GM23338 (cell line): ENCODE results near the gene TRIM44. TPM values are rescaled to one million over a fixed set of nuclear protein-coding genes. Genes with fewer than 3 reads are reported as not detected.

Experiments
- ATAC-seq: fragments of 200-7000 bp; cut with Tn5 transposase; 3 replicates; pipeline ENCODE4 v1.9.1; 2020
- DNase-seq: peaks from one replicate; pipeline ENCODE4 v3.0.0-alpha.2; 2015; ENCODE audit warnings: low spot score
- H2AFZ ChIP-seq: fragments of 200-600 bp; sonication (generic); 2 replicates; pipeline ENCODE4 v1.8.0; 2016; ENCODE audit warnings: antibody characterized with exemption, mild to moderate bottlenecking, moderate library complexity
- H3F3A ChIP-seq: fragments of 200-600 bp; sonication (generic); replicated peaks from 2 replicates; pipeline ENCODE4 v1.8.0; 2017; ENCODE audit warnings: antibody characterized with exemption, mixed run types, low read depth
- H3K27ac ChIP-seq: fragments of 200-600 bp; sonication (generic); 2 replicates; pipeline ENCODE4 v1.6.1; 2016; ENCODE audit warnings: low read depth
- H3K27me3 ChIP-seq: fragments of 200-600 bp; sonication (generic); 2 replicates; pipeline ENCODE4 v1.8.0; 2016; ENCODE audit warnings: mild to moderate bottlenecking, mixed run types, moderate library complexity; ENCODE audit not compliant: insufficient read depth
- H3K36me3 ChIP-seq: fragments of 200-600 bp; sonication (generic); 2 replicates; pipeline ENCODE4 v1.8.0; 2016; ENCODE audit warnings: mild to moderate bottlenecking; ENCODE audit not compliant: insufficient read depth
- H3K4me1 ChIP-seq: fragments of 200-600 bp; sonication (generic); 2 replicates; pipeline ENCODE4 v1.8.0; 2016; ENCODE audit warnings: mild to moderate bottlenecking, moderate library complexity; ENCODE audit not compliant: insufficient read depth
- H3K4me2 ChIP-seq: fragments of 200-600 bp; sonication (generic); 2 replicates; pipeline ENCODE4 v1.7.1; 2017; ENCODE audit warnings: mixed run types
- H3K4me3 ChIP-seq: fragments of 200-600 bp; sonication (generic); 2 replicates; pipeline ENCODE4 v1.6.1; 2016; ENCODE audit warnings: mixed run types
- H3K79me2 ChIP-seq: fragments of 200-600 bp; sonication (generic); replicated peaks from 2 replicates; pipeline ENCODE4 v1.8.0; 2017; ENCODE audit warnings: mild to moderate bottlenecking; ENCODE audit not compliant: insufficient read depth
- H3K9me2 ChIP-seq: fragments of 200-600 bp; sonication (generic); 2 replicates; pipeline ENCODE4 v1.8.0; 2017; ENCODE audit not compliant: insufficient read depth
- H4K20me1 ChIP-seq: fragments of 200-600 bp; sonication (generic); replicated peaks from 2 replicates; pipeline ENCODE4 v1.8.0; 2017; ENCODE audit warnings: mild to moderate bottlenecking; ENCODE audit not compliant: insufficient read depth
- H3K27ac Mint-ChIP-seq: 2 replicates; pipeline ENCODE4 v1.8.0; 2020; ENCODE audit warnings: inconsistent platforms, mild to moderate bottlenecking, moderate library complexity, mixed read lengths
- H3K27me3 Mint-ChIP-seq: 3 replicates; pipeline ENCODE4 v1.8.0; 2022; ENCODE audit warnings: low read depth, mild to moderate bottlenecking, moderate library complexity, mixed read lengths, inconsistent platforms; ENCODE audit not compliant: insufficient read depth, poor library complexity
- H3K36me3 Mint-ChIP-seq: 3 replicates; pipeline ENCODE4 v1.8.0; 2021; ENCODE audit warnings: low read depth, mild to moderate bottlenecking, inconsistent platforms, moderate library complexity, mixed read lengths
- H3K4me1 Mint-ChIP-seq: 3 replicates; pipeline ENCODE4 v1.8.0; 2020; ENCODE audit warnings: mild to moderate bottlenecking, inconsistent platforms, mixed read lengths
- H3K4me3 Mint-ChIP-seq: 3 replicates; pipeline ENCODE4 v1.8.0; 2021; ENCODE audit warnings: moderate library complexity, mild to moderate bottlenecking, inconsistent platforms, mixed read lengths
- H3K9me3 Mint-ChIP-seq: 3 replicates; pipeline ENCODE4 v1.8.0; 2020; ENCODE audit warnings: moderate library complexity, mild to moderate bottlenecking, inconsistent platforms, mixed read lengths
- CREB1 ChIP-seq: fragments of 250-450 bp; sonication (Bioruptor Pico); IDR thresholded peaks from 2 replicates; pipeline ENCODE4 v1.5.0; 2020; ENCODE audit warnings: low read depth, mild to moderate bottlenecking, moderate library complexity
- CTCF ChIP-seq, 2 experiments: fragments of 200-600 bp in 1 of 2; sonication (generic) in 1 of 2; conservative IDR thresholded peaks; 2 replicates each; pipeline versions ENCODE4 v1.5.1 to v1.6.1; 2016 to 2017; ENCODE audit warnings: antibody characterized with exemption in 2 of 2, low read depth in 2 of 2, mild to moderate bottlenecking in 2 of 2, moderate library complexity in 1 of 2
- ETS1 ChIP-seq: IDR thresholded peaks from 2 replicates; pipeline ENCODE4 v1.6.1; 2016; ENCODE audit warnings: antibody characterized with exemption
- EZH2 ChIP-seq: fragments of 200-600 bp; sonication (generic); IDR thresholded peaks from one replicate; pipeline ENCODE4 v1.8.0; 2017; ENCODE audit warnings: antibody characterized with exemption, mild to moderate bottlenecking, low read depth; ENCODE audit not compliant: unreplicated experiment
- EZH2phosphoT487 ChIP-seq: fragments of 200-600 bp; sonication (generic); IDR thresholded peaks from one replicate; pipeline ENCODE4 v1.8.1; 2018; ENCODE audit warnings: antibody characterized with exemption; ENCODE audit not compliant: unreplicated experiment
- JUNB ChIP-seq: IDR thresholded peaks from one replicate; pipeline ENCODE4 v1.6.1; 2016; ENCODE audit warnings: antibody characterized with exemption; ENCODE audit not compliant: unreplicated experiment
- NANOG ChIP-seq: IDR thresholded peaks from 2 replicates; pipeline ENCODE4 v1.6.1; 2016; ENCODE audit warnings: antibody characterized with exemption, borderline replicate concordance
- POLR2AphosphoS5 ChIP-seq: IDR thresholded peaks from 2 replicates; pipeline ENCODE4 v1.6.1; 2016; ENCODE audit warnings: antibody characterized with exemption, low read depth
- REST ChIP-seq: IDR thresholded peaks from one replicate; pipeline ENCODE4 v1.6.1; 2018; ENCODE audit warnings: antibody characterized with exemption; ENCODE audit not compliant: unreplicated experiment
- STAT1 ChIP-seq: IDR thresholded peaks from one replicate; pipeline ENCODE4 v1.6.1; 2016; ENCODE audit warnings: antibody characterized with exemption; ENCODE audit not compliant: unreplicated experiment
- ZNF114 ChIP-seq: fragments of 250-450 bp; sonication (Bioruptor Pico); IDR thresholded peaks from 2 replicates; pipeline ENCODE4 v1.5.0; 2020; ENCODE audit warnings: mild to moderate bottlenecking, moderate library complexity
- ZNF331 ChIP-seq: fragments of 250-450 bp; sonication (Bioruptor Pico); IDR thresholded peaks from 2 replicates; pipeline ENCODE4 v1.5.0; 2020; ENCODE audit warnings: low read depth, mild to moderate bottlenecking, moderate library complexity
- ZNF462 ChIP-seq: fragments of 250-450 bp; sonication (Bioruptor Pico); IDR thresholded peaks from 2 replicates; pipeline ENCODE4 v1.5.0; 2020; ENCODE audit warnings: mild to moderate bottlenecking, moderate library complexity
- polyA plus RNA-seq: library from polyadenylated mRNA; unstranded; fragments of >200 nt; fragmentation: Nextera tagmentation; extraction: Ambion mirVana; gene quantifications from 2 replicates; pipeline ENCODE4 v1.2.1, GENCODE V29; 2016
- total RNA-seq: library from RNA; depleted of rRNA; stranded (reverse); fragments of >200 nt; shearing (Covaris generic); gene quantifications from 2 replicates; pipeline ENCODE4 v1.2.3, GENCODE V29; 2014

The TRIM44 gene
- total and polyA plus RNA-seq, 2 experiments from 2014 or later, result 10.3 to 10.4 TPM

GRCh38 chr11:35791088-35791958 lies 128.7 kb downstream of the TRIM44 start:
- Histone ChIP-seq H3K4me3 (no peak overlapping the region), H3K79me2 (no peaks in the 10 kb centered on the region), H3K4me1 (no peaks in the 10 kb centered on the region), H2AFZ (no peak overlapping the region), H3K27ac (no peak overlapping the region), H3K36me3 (no peaks in the 10 kb centered on the region), H3K4me2 (no peak overlapping the region), H3K9me2 (no peaks in the 10 kb centered on the region), H4K20me1 (no peaks in the 10 kb centered on the region), H3F3A (no peaks in the 10 kb centered on the region), H3K27me3 (no peaks in the 10 kb centered on the region)
- H3K27ac Mint-ChIP-seq, result no peak overlapping the region
- TF ChIP-seq JUNB, result no peak
- no peak for TF ChIP-seq ZNF114 (CRISPR knock-in tag)
- TF ChIP-seq POLR2AphosphoS5, result no peak
- TF ChIP-seq STAT1, result no peak
- TF ChIP-seq ETS1, result no peak
- no peak for TF ChIP-seq NANOG
- TF ChIP-seq CTCF (conservative IDR thresholded peaks at IDR 0.05; ENCODE audit: low read depth in 2 of 2), result no peak
- no peak for TF ChIP-seq CREB1 (CRISPR knock-in tag)
- no peak for TF ChIP-seq REST
- TF ChIP-seq ZNF331 (CRISPR knock-in tag), result no peak
- TF ChIP-seq EZH2, result no peak
- TF ChIP-seq EZH2phosphoT487, result no peak
- TF ChIP-seq ZNF462, result no peak
- peaks cover 6% of the 10 kb centered on the region; the same call in 2 of the 3 replicates for H3K4me1 Mint-ChIP-seq
- no peaks in the 10 kb centered on the region; the same call in 2 of the 3 replicates for H3K9me3 Mint-ChIP-seq
- H3K4me3 Mint-ChIP-seq, result no peak overlapping the region
- DNase-seq (no peak), ATAC-seq (no peak)
- no peaks in the 10 kb centered on the region for H3K36me3 Mint-ChIP-seq
- H3K27me3 Mint-ChIP-seq, result peaks cover 2% of the 10 kb centered on the region
